Activated CD4-positive, alpha-beta memory T cell treated with anti-CD3 and anti-CD28 coated beads, Interleukin-2, amount 10 ng/mL, durations not matched to agents 7 days and 5 days (primary cell): Measurements from ENCODE around the gene ST3GAL3. TPM values are rescaled to one million over a fixed set of nuclear protein-coding genes. Genes with fewer than 3 reads are reported as not detected.

ENCODE experiments used
- CTCF ChIA-PET: fragments of 350-600 bp; sonication (Branson Sonifier 250); formaldehyde crosslinking; loops from one replicate; lab custom pipeline; 2021; ENCODE audit warnings: antibody characterized with exemption, inconsistent platforms; lab: Charles Lee
- POLR2A ChIA-PET: fragments of 350-600 bp; sonication (Branson Sonifier 250); formaldehyde crosslinking; loops from one replicate; lab custom pipeline; 2021; ENCODE audit warnings: antibody characterized with exemption; lab: Charles Lee
- DNase-seq: peaks from one replicate; pipeline ENCODE4 v3.0.0-alpha.2; 2020
- H3K27ac Mint-ChIP-seq: one replicate; pipeline ENCODE4 v1.8.0; 2021; ENCODE audit warnings: mild to moderate bottlenecking, mixed read lengths
- H3K27me3 Mint-ChIP-seq: one replicate; pipeline ENCODE4 v1.8.0; 2021; ENCODE audit warnings: mixed read lengths
- H3K36me3 Mint-ChIP-seq: one replicate; pipeline ENCODE4 v1.8.0; 2021; ENCODE audit warnings: low read depth, mixed read lengths
- H3K4me1 Mint-ChIP-seq: one replicate; pipeline ENCODE4 v1.8.0; 2021; ENCODE audit warnings: mixed read lengths
- H3K4me3 Mint-ChIP-seq: one replicate; pipeline ENCODE4 v1.8.0; 2021; ENCODE audit warnings: mild to moderate bottlenecking, mixed read lengths
- H3K9me3 Mint-ChIP-seq: one replicate; pipeline ENCODE4 v1.8.0; 2021; ENCODE audit warnings: mixed read lengths
- total RNA-seq, 2 experiments: library from RNA; stranded (reverse); gene quantifications; one replicate each; pipeline ENCODE4 v1.2.3, GENCODE V29; 2021

Gene ST3GAL3
- total RNA-seq, 2 experiments from 2014 or later: 14.2 to 16.9 TPM

GRCh38 chr1:43946236-43947060 lies 239.1 kb downstream of the ST3GAL3 start, which contains the start of gene IPO13:
IPO13 (plus strand) TSS chr1:43946950; CDS start chr1:43947601, 651 bp downstream.
- no peaks in the 10 kb centered on the region for H3K27me3 Mint-ChIP-seq
- peaks cover 13% of the 10 kb centered on the region for H3K36me3 Mint-ChIP-seq
- CTCF ChIA-PET: interaction anchor here (0.8 to 5.6 kb wide), 19 partner anchors 11 to 392 kb away, joined by 3 to 102 read pairs (median 4); partner anchors contain the start of genes ARTN, ATP6V0B, DPH2 and KDM4A
- peak; percentile 96 for DNase-seq
- H3K4me1 Mint-ChIP-seq: peaks cover 44% of the 10 kb centered on the region
- no peaks in the 10 kb centered on the region for H3K9me3 Mint-ChIP-seq
- POLR2A ChIA-PET: interaction anchor here (0.9 to 3.1 kb wide), 15 partner anchors 9 to 1575 kb away, joined by 3 to 25 read pairs (median 6); partner anchors contain the start of genes ATP6V0B, CDC20, DPH2 and ELOVL1
- peak within 1 kb of the TSS; percentile 89 for H3K4me3 Mint-ChIP-seq
- peak within 1 kb of the TSS; percentile 88 for H3K27ac Mint-ChIP-seq

GRCh38 chr1:43947061-43947873 lies 239.9 kb downstream of the ST3GAL3 start:
- DNase-seq: peak; percentile 35
- H3K4me1 Mint-ChIP-seq: peaks cover 44% of the 10 kb centered on the region
- H3K27me3 Mint-ChIP-seq: no peaks in the 10 kb centered on the region
- H3K27ac Mint-ChIP-seq: peak overlapping the region; percentile 88
- ChIA-PET POLR2A (interaction anchor here (0.9 to 3.1 kb wide), 14 partner anchors 8 to 684 kb away, joined by 3 to 25 read pairs (median 5); partner anchors contain the start of genes ATP6V0B, CDC20, DPH2 and ELOVL1), CTCF (interaction anchor here (0.8 to 5.6 kb wide), 8 partner anchors 12 to 297 kb away, joined by 3 to 102 read pairs (median 5); partner anchors contain the start of genes ARTN, ATP6V0B and KDM4A)
- H3K9me3 Mint-ChIP-seq: no peaks in the 10 kb centered on the region
- H3K36me3 Mint-ChIP-seq: peaks cover 13% of the 10 kb centered on the region
- H3K4me3 Mint-ChIP-seq: peak overlapping the region; percentile 89

GRCh38 chr1:43947874-43948437 lies 240.6 kb downstream of the ST3GAL3 start:
- Mint-ChIP-seq H3K27me3 (no peaks in the 10 kb centered on the region), H3K9me3 (no peaks in the 10 kb centered on the region)

GRCh38 chr1:43949678-43950077 lies 242.3 kb downstream of the ST3GAL3 start:
- H3K27ac Mint-ChIP-seq: no peak overlapping the region
- H3K27me3 Mint-ChIP-seq: no peaks in the 10 kb centered on the region
- CTCF ChIA-PET: interaction anchor here (2.5 kb wide), 1 partner anchor 15 kb away, joined by 14 read pairs; no protein-coding TSS in a partner anchor
- POLR2A ChIA-PET: interaction anchor here (1.1 to 1.3 kb wide), 2 partner anchors 21 to 28 kb away, joined by 3 to 6 read pairs; partner anchors contain the start of gene DPH2
- no peak for DNase-seq
- no peak overlapping the region for H3K4me3 Mint-ChIP-seq
- H3K36me3 Mint-ChIP-seq: peaks cover 10% of the 10 kb centered on the region
- H3K9me3 Mint-ChIP-seq: no peaks in the 10 kb centered on the region
- H3K4me1 Mint-ChIP-seq: peaks cover 35% of the 10 kb centered on the region

More at GRCh38 chr1:43947874-43948437, 240.6 kb downstream of the ST3GAL3 start:
- ChIA-PET CTCF (interaction anchor here (1.1 to 5.6 kb wide), 4 partner anchors 13 to 185 kb away, joined by 3 to 102 read pairs (median 18); partner anchors contain the start of gene ARTN), POLR2A (interaction anchor here (1.1 to 3.1 kb wide), 5 partner anchors 8 to 684 kb away, joined by 4 to 20 read pairs (median 11); partner anchors contain the start of genes ATP6V0B and DPH2)
- peak overlapping the region; percentile 89 for H3K4me3 Mint-ChIP-seq
- peaks cover 12% of the 10 kb centered on the region for H3K36me3 Mint-ChIP-seq
- DNase-seq: no peak
- peak overlapping the region; percentile 47 for H3K27ac Mint-ChIP-seq
- H3K4me1 Mint-ChIP-seq: peaks cover 42% of the 10 kb centered on the region

GRCh38 chr1:43951021-43951985 lies 244.0 kb downstream of the ST3GAL3 start:
- no peak overlapping the region for H3K4me3 Mint-ChIP-seq

GRCh38 chr1:43952731-43953346 lies 245.5 kb downstream of the ST3GAL3 start:
- POLR2A ChIA-PET: no interaction called here
- peaks cover 11% of the 10 kb centered on the region for H3K36me3 Mint-ChIP-seq
- H3K27ac Mint-ChIP-seq: no peak overlapping the region
- peaks cover 16% of the 10 kb centered on the region for H3K4me1 Mint-ChIP-seq
- DNase-seq: no peak
- no peak overlapping the region for H3K4me3 Mint-ChIP-seq
- no peaks in the 10 kb centered on the region for H3K9me3 Mint-ChIP-seq
- CTCF ChIA-PET: no interaction called here
- no peaks in the 10 kb centered on the region for H3K27me3 Mint-ChIP-seq

More at GRCh38 chr1:43951021-43951985, 244.0 kb downstream of the ST3GAL3 start:
- Mint-ChIP-seq H3K27me3 (no peaks in the 10 kb centered on the region), H3K36me3 (peaks cover 7% of the 10 kb centered on the region), H3K4me1 (peaks cover 21% of the 10 kb centered on the region), H3K27ac (no peak overlapping the region), H3K9me3 (no peaks in the 10 kb centered on the region)
- ChIA-PET CTCF (interaction anchor here (0.9 kb wide), 2 partner anchors 187 to 188 kb away, joined by 3 read pairs; no protein-coding TSS in a partner anchor), POLR2A (interaction anchor here (0.8 to 1.1 kb wide), 2 partner anchors 27 to 244 kb away, joined by 3 read pairs; partner anchors contain the start of gene ST3GAL3)
- no peak for DNase-seq

GRCh38 chr1:43953361-43953760 lies 246.0 kb downstream of the ST3GAL3 start:
- CTCF ChIA-PET: no interaction called here
- Mint-ChIP-seq H3K9me3 (no peaks in the 10 kb centered on the region), H3K4me3 (no peak overlapping the region), H3K4me1 (peaks cover 10% of the 10 kb centered on the region), H3K27me3 (no peaks in the 10 kb centered on the region), H3K36me3 (peaks cover 11% of the 10 kb centered on the region), H3K27ac (no peak overlapping the region)
- no peak for DNase-seq
- POLR2A ChIA-PET: no interaction called here

- POLR2A ChIA-PET: no interaction called here
- H3K27me3 Mint-ChIP-seq: no peaks in the 10 kb centered on the region
- no peak for DNase-seq
- no peak overlapping the region for H3K4me3 Mint-ChIP-seq
- H3K9me3 Mint-ChIP-seq: no peaks in the 10 kb centered on the region
- peaks cover 11% of the 10 kb centered on the region for H3K36me3 Mint-ChIP-seq
- H3K4me1 Mint-ChIP-seq: peaks cover 5% of the 10 kb centered on the region
- no peak overlapping the region for H3K27ac Mint-ChIP-seq
- CTCF ChIA-PET: no interaction called here
These were observed 246.7 kb downstream of the ST3GAL3 start for GRCh38 chr1:43954036-43954435.

GRCh38 chr1:43956234-43956633 lies 248.9 kb downstream of the ST3GAL3 start:
- POLR2A ChIA-PET: interaction anchor here (1.4 kb wide), 1 partner anchor 9 kb away, joined by 4 read pairs; no protein-coding TSS in a partner anchor
- Mint-ChIP-seq H3K4me1 (no peaks in the 10 kb centered on the region), H3K36me3 (peaks cover 6% of the 10 kb centered on the region), H3K27ac (no peak overlapping the region), H3K9me3 (no peaks in the 10 kb centered on the region), H3K4me3 (no peak overlapping the region), H3K27me3 (no peaks in the 10 kb centered on the region)
- CTCF ChIA-PET: interaction anchor here (2.5 kb wide), 1 partner anchor 21 kb away, joined by 8 read pairs; no protein-coding TSS in a partner anchor
- DNase-seq: no peak

GRCh38 chr1:43957407-43958040 lies 250.2 kb downstream of the ST3GAL3 start:
- ChIA-PET POLR2A (interaction anchor here (1.1 to 2.3 kb wide), 2 partner anchors 11 to 12 kb away, joined by 3 to 7 read pairs; partner anchors contain the start of genes DPH2 and IPO13), CTCF (no interaction called here)
- Mint-ChIP-seq H3K27me3 (no peaks in the 10 kb centered on the region), H3K4me1 (peaks cover 2% of the 10 kb centered on the region), H3K4me3 (no peak overlapping the region), H3K9me3 (no peaks in the 10 kb centered on the region), H3K36me3 (peaks cover 10% of the 10 kb centered on the region), H3K27ac (no peak overlapping the region)
- no peak for DNase-seq
